Small intestine (tissue), 7 donors: ENCODE data around the gene CYP2W1. TPM values are rescaled to one million over a fixed set of nuclear protein-coding genes. Genes with fewer than 3 reads are reported as not detected.
"Not testable (repeated sequence)": the region's sequence is repeated elsewhere in the genome, so short reads cannot be mapped to it uniquely, and the experiment has no call there.

Experiments
- DNase-seq, 2 donors: peaks; one replicate each; pipeline versions ENCODE4 v3.0.0 to v3.0.0-alpha.2; 2013
- FAIRE-seq: peaks from 2 replicates; lab custom pipeline; 2012; peaks lifted over from hg19 to GRCh38; lab: Jason Lieb, UNC
- H3K27ac ChIP-seq, 3 donors: one replicate each; pipeline ENCODE4 v1.5.1; 2013; ENCODE audit warnings: low read length in 2 of 3, mild to moderate bottlenecking in 2 of 3, control low read depth in 1 of 3, inconsistent platforms in 1 of 3, low read depth in 1 of 3, moderate library complexity in 1 of 3
- H3K27me3 ChIP-seq, 3 donors: one replicate each; pipeline ENCODE4 v1.6.1; 2013; ENCODE audit warnings: low read length in 3 of 3, inconsistent platforms in 1 of 3; ENCODE audit not compliant: control insufficient read depth in 3 of 3, insufficient read depth in 3 of 3
- H3K36me3 ChIP-seq, 3 donors: one replicate each; pipeline ENCODE4 v1.6.1; 2013; ENCODE audit warnings: low read length in 3 of 3, inconsistent platforms in 1 of 3, low read depth in 1 of 3, mild to moderate bottlenecking in 1 of 3, moderate library complexity in 1 of 3; ENCODE audit not compliant: control insufficient read depth in 3 of 3, insufficient read depth in 2 of 3
- H3K4me1 ChIP-seq, 3 donors: one replicate each; pipeline ENCODE4 v1.6.1; 2013; ENCODE audit warnings: low read length in 2 of 3, inconsistent platforms in 1 of 3, low read depth in 1 of 3, mild to moderate bottlenecking in 1 of 3, moderate library complexity in 1 of 3; ENCODE audit not compliant: control insufficient read depth in 3 of 3, insufficient read depth in 2 of 3
- H3K4me3 ChIP-seq, 3 donors: one replicate each; pipeline ENCODE4 v1.5.1; 2013; ENCODE audit warnings: low read length in 3 of 3, control low read depth in 1 of 3, inconsistent platforms in 1 of 3, low read depth in 1 of 3, mild to moderate bottlenecking in 1 of 3, moderate library complexity in 1 of 3
- H3K9me3 ChIP-seq, 2 donors: one replicate each; pipeline ENCODE4 v1.6.1; 2013; ENCODE audit warnings: low read depth in 1 of 2, low read length in 1 of 2; ENCODE audit not compliant: control insufficient read depth in 2 of 2, insufficient read depth in 1 of 2
- WGBS, 3 donors: extraction: QIAGEN DNeasy Blood & Tissue Kit; methylation state at CpG; one replicate each; pipeline ENCODE4 v1.1.7; 2013; 5-methylcytosine and 5-hydroxymethylcytosine counted together
- polyA plus RNA-seq, 4 donors: library from polyadenylated mRNA; stranded (reverse) in 3 of 4; unstranded in 1 of 4; fragments of 200-250 nt in 3 of 4; fragments of 120-200 nt in 1 of 4; gene quantifications; one replicate each; pipeline versions ENCODE4 v1.2.1 to v1.2.3, GENCODE V29; 2013
- donor health status: healthy with polysubstance abuse.
- donor health status: control.
- donor health status: control.
- donor health status: Bipolar disorder and iron deficiency.
- donor health status: healthy.

CYP2W1 gene
- polyA plus RNA-seq, 4 donors: 0.81 to 1,098 (median 1.1) TPM

DNA sequence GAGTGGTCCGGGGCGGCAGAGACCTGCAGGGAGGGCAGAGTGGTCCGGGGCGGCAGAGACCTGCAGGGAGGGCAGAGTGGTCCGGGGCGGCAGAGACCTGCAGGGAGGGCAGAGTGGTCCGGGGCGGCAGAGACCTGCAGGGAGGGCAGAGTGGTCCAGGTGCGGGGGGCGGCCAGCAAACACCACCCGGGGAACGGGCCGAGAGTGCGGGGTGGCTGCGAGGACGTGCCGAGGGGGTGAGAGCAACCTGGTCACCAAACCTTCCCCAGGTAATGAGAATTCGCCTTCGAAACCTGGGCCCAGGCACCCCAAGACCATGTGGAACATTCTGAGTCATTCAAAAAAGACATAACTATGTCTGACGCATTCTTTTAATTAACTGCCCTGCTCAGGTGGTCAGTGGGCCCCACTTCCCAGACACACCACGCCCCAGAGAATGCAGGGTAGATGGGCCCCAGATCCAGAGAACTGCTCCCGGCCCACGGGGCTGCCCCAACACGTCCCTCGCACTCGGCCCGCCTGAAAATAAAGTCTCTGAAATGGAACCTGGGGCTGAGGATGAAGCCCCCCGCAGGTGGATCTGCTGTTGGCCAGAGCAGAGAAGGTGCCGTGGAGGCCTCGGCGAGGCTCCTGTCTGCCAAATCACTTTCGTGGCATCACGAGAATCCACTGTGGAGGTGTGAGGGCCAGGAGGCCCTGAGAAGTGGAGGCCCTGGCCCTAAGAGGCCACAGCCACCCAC is 48.9 kb downstream of the CYP2W1 start:
- 93 to 95% (median 93%) methylated on average over 25 to 27 of the region's 33 CpGs for WGBS, 3 donors
- FAIRE-seq: no peak
- no peak for DNase-seq

DNA sequence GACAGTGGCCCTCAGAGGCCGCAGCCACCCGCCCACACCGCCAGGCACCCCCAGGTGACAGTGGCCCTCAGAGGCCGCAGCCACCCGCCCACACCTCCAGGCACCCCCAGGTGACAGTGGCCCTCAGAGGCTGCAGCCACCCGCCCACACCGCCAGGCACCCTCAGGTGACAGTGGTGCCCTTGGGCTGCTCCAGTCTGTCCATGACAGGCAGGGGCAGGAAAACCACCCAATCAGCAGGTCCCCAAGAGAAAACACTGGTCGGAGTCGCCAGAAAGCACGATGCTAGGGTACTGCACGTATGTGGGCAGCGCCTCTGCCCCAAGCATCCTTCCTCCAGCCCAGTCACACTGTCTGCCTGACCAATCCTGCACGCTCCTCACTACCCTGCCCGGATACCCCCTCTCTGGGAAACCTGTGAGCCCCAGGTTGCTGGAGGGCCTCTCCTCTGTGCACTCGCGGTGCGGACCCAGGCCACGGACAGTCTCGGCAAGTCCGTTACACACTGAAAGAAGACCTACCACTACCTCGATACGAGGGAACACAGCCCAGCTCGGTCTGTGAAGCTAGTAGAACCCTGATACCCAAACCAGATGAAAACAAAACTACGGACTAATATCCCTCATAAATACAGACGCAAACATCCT is 49.7 kb downstream of the CYP2W1 start:
- FAIRE-seq (no peak), DNase-seq (no peak)
- Histone ChIP-seq H3K4me1 (peaks cover 0 to 11% (median 1%) of the 10 kb centered on the region in 3 donors), H3K36me3 (peaks cover 0 to 12% (median 0%) of the 10 kb centered on the region in 3 donors), H3K27me3 (no peaks in the 10 kb centered on the region), H3K4me3 (no peak overlapping the region), H3K27ac (no peak overlapping the region), H3K9me3 (peaks cover 0 to 13% of the 10 kb centered on the region in 2 donors)
- WGBS, 3 donors: 91 to 93% (median 92%) methylated on average over 21 to 25 of the region's 25 CpGs

More for the DNA sequence above, 48.9 kb downstream of the CYP2W1 start:
- Histone ChIP-seq H3K4me1 (peaks cover 1 to 17% (median 3%) of the 10 kb centered on the region in 3 donors), H3K4me3 (no peak overlapping the region), H3K36me3 (peaks cover 0 to 12% (median 0%) of the 10 kb centered on the region in 3 donors), H3K9me3 (peaks cover 0 to 13% of the 10 kb centered on the region in 2 donors), H3K27ac (no peak overlapping the region), H3K27me3 (no peaks in the 10 kb centered on the region)

DNA sequence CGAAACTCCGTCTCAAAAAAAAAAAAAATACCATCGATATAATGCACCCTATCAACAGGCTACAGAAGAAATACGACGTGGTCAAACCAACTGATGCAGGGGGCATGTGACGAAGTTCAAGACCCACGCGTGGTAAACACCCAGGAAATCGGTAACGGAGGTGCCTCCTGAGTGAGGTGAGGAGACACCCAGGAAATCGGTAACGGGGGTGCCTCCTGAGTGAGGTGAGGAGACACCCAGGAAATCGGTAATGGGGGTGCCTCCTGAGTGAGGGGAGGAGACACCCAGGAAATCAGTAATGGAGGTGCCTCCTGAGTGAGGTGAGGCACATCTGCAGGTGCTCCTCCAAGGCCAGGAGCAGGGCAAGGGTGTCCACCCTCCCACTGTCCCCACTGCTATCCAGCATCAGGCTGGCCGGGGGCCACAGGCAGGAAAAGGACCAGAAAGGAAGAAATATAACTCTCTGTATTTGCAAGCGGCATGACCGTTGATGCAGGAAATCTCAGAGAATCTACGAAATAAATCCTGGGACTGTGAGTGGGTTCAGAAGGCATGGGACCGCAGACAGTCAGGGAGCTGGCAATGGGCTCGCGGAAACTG is 50.7 kb downstream of the CYP2W1 start:
- Histone ChIP-seq H3K27ac (no peak overlapping the region), H3K36me3 (peaks cover 0 to 12% (median 0%) of the 10 kb centered on the region in 3 donors), H3K9me3 (peaks cover 0 to 13% of the 10 kb centered on the region in 2 donors), H3K27me3 (no peaks in the 10 kb centered on the region), H3K4me1 (peaks cover 0 to 9% (median 1%) of the 10 kb centered on the region in 3 donors), H3K4me3 (no peak overlapping the region)
- FAIRE-seq: no peak
- 79 to 94% (median 81%) methylated on average over 20 of the region's 20 CpGs for WGBS, 3 donors
- DNase-seq: no peak

DNA sequence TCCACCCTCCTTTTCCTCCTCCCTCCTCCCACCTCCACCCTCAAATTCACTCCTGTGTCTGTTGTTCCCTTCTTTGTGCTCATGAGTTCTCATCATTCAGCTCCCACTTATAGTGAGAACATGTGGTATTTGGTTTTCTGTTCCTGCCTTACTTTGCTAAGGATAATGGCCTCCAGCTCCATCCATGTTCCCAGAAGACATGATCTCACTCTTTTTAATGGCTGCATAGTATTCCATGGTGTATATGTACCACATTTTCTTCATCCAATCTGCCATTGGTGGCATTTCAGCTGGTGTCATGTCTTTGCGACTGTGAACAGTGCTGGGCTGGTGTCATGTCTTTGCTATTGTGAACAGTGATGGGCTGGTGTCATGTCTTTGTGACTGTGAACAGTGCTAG is 51.8 kb downstream of the CYP2W1 start:
- H3K9me3 ChIP-seq: peaks cover 0 to 13% of the 10 kb centered on the region in 2 donors
- not testable (repeated sequence) for H3K36me3 ChIP-seq, DNase-seq, H3K27me3 ChIP-seq, H3K4me1 ChIP-seq, H3K27ac ChIP-seq, H3K4me3 ChIP-seq, FAIRE-seq
- 94 to 97% (median 96%) methylated on average over 1 of the region's 1 CpG for WGBS, 3 donors

DNA sequence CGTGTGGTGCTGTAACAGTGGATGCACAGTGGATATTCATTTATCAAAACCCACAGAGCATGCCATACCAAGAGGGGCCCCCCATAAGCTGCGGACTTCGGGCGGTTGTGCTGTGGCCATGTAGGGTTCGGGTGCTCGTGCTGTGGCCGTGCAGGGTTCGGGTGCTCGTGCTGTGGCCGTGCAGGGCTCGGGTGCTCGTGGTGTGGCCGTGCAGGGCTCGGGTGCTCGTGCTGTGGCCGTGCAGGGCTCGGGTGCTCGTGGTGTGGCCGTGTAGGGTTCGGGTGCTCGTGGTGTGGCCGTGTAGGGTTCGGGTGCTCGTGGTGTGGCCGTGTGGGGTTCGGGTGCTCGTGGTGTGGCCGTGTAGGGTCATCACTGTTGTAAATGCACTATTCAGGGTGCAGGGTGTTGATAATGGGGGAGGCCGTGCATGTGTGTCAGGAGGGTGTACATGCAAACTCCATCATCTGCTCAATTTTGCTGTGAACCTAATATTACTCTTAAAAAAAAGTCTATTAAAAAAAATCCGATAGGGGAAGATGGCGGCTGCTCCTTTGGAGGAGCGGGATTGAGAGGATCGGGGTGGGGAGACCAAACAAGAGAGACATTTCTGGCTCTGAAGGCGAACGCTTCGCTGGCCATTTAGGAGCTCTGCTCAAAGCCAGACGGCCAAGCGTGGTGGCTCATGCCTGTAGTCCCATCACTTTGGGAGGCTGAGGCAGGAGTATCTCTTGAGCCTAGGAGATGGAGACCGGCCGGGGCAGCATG is 53.4 kb downstream of the CYP2W1 start:
- not testable (repeated sequence) for H3K4me1 ChIP-seq, DNase-seq, FAIRE-seq, H3K27me3 ChIP-seq, H3K27ac ChIP-seq, H3K36me3 ChIP-seq, H3K4me3 ChIP-seq
- WGBS, 3 donors: 94 to 96% (median 95%) methylated on average over 35 to 40 of the region's 40 CpGs
- H3K9me3 ChIP-seq: peaks cover 0 to 13% of the 10 kb centered on the region in 2 donors

Other genes starting within 250 kb of the CYP2W1 start
- gene SUN1, start 150.7 kb upstream of the CYP2W1 start, polyA plus RNA-seq: 100 to 1,000 TPM in 1 of 4 donors, 10 to 100 TPM in 3; 41.6 to 105 (median 61.2) TPM
- gene GET4, start 106.6 kb upstream of the CYP2W1 start, polyA plus RNA-seq: 10 to 100 TPM; 38.9 to 87.2 (median 74.5) TPM
- gene ADAP1, start 28.5 kb upstream of the CYP2W1 start, polyA plus RNA-seq: 100 to 1,000 TPM in 2 of 4 donors, 10 to 100 TPM in 2; 69.2 to 113 (median 86.7) TPM
- gene COX19, start 7.6 kb upstream of the CYP2W1 start, polyA plus RNA-seq: 10 to 100 TPM in 2 of 4 donors, 1 to 10 TPM in 2; 8.9 to 41.6 (median 9.8) TPM
- gene GPR146, start 61.4 kb downstream of the CYP2W1 start, polyA plus RNA-seq: 10 to 100 TPM in 1 of 4 donors, 1 to 10 TPM in 3; 1.1 to 13.4 (median 2.7) TPM
- gene GPER1, start 104.9 kb downstream of the CYP2W1 start, polyA plus RNA-seq: 1 to 10 TPM in 2 of 4 donors, under 1 TPM in 2; 0.54 to 4.7 (median 0.99) TPM
- 10 to 100 TPM; 18.7 to 84.5 (median 50.5) TPM for gene ZFAND2A, start 177.0 kb downstream of the CYP2W1 start, polyA plus RNA-seq
- gene UNCX, start 249.7 kb downstream of the CYP2W1 start, polyA plus RNA-seq: not detected